Gastrocnemius medialis (tissue), 4 donors: ENCODE results near the gene DIO1.

Source experiments
- POLR2A ChIP-seq, 2 donors: fragments of 450-650 bp; IDR thresholded peaks; one replicate each; pipeline ENCODE4 v1.6.1; 2017; ENCODE audit warnings: antibody characterized with exemption in 2 of 2, mild to moderate bottlenecking in 2 of 2, moderate library complexity in 2 of 2
- TF ChIP-seq, protein P1 (sequence below), 5 experiments: fragments of 450-650 bp in 3 of 5; fragments of 200-600 bp in 2 of 5; sonication (generic) in 2 of 5; IDR thresholded peaks in 4 of 5; conservative IDR thresholded peaks in 1 of 5; 1 replicate in 4 of 5; 2 replicates in 1 of 5; pipeline ENCODE4 v1.5.1; 2016 to 2019; ENCODE audit warnings: antibody characterized with exemption in 5 of 5, mild to moderate bottlenecking in 3 of 5, moderate library complexity in 3 of 5

GRCh38 chr1:53944469-53945182 lies 50.6 kb downstream of the DIO1 start:
- TF ChIP-seq, protein P1, sequence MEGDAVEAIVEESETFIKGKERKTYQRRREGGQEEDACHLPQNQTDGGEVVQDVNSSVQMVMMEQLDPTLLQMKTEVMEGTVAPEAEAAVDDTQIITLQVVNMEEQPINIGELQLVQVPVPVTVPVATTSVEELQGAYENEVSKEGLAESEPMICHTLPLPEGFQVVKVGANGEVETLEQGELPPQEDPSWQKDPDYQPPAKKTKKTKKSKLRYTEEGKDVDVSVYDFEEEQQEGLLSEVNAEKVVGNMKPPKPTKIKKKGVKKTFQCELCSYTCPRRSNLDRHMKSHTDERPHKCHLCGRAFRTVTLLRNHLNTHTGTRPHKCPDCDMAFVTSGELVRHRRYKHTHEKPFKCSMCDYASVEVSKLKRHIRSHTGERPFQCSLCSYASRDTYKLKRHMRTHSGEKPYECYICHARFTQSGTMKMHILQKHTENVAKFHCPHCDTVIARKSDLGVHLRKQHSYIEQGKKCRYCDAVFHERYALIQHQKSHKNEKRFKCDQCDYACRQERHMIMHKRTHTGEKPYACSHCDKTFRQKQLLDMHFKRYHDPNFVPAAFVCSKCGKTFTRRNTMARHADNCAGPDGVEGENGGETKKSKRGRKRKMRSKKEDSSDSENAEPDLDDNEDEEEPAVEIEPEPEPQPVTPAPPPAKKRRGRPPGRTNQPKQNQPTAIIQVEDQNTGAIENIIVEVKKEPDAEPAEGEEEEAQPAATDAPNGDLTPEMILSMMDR (IDR thresholded peaks at IDR 0.05 in 4 of 5, conservative IDR thresholded peaks at IDR 0.05 in 1 of 5): no peak
- no peak for TF ChIP-seq POLR2A (IDR thresholded peaks at IDR 0.05)
